ES-I3 (cell line): ENCODE measurements around the gene SOD3.
A peak's percentile ranks its signal among the peaks of the same experiment; 100 is the strongest.

ENCODE experiments used
- H3K36me3 ChIP-seq: 2 replicates; pipeline ENCODE4 v1.6.1; 2013; ENCODE audit warnings: mild to moderate bottlenecking, low read length, control low read depth, moderate library complexity; ENCODE audit not compliant: insufficient read depth
- H3K4me1 ChIP-seq: 2 replicates; pipeline ENCODE4 v1.6.1; 2013; ENCODE audit warnings: mild to moderate bottlenecking, control low read depth, low read length; ENCODE audit not compliant: insufficient read depth
- H3K9ac ChIP-seq: 2 replicates; pipeline ENCODE4 v1.6.1; 2013; ENCODE audit warnings: low read depth, mild to moderate bottlenecking, low read length, moderate library complexity
- H3K9me3 ChIP-seq: 2 replicates; pipeline ENCODE4 v1.6.1; 2013; ENCODE audit warnings: mild to moderate bottlenecking, low read length, moderate library complexity; ENCODE audit not compliant: control insufficient read depth, insufficient read depth

The SOD3 gene

GRCh38 chr4:24794916-24795665, at the start of gene SOD3:
SOD3 (plus strand) TSS chr4:24795573; CDS start chr4:24799522, 3,949 bp downstream.
- Histone ChIP-seq H3K9ac (peak within 1 kb of the TSS; percentile 54; the same call in 1 of the 2 replicates), H3K9me3 (no peaks in the 10 kb centered on the region), H3K4me1 (0 out of 2 replicates have a peak, but pooled peaks cover 7% of the 10 kb centered on the region), H3K36me3 (no peaks in the 10 kb centered on the region)

GRCh38 chr4:24747234-24747975, 48.0 kb upstream of the SOD3 start:
- Histone ChIP-seq H3K9ac (no peak overlapping the region), H3K4me1 (peaks cover 5% of the 10 kb centered on the region; the same call in 1 of the 2 replicates), H3K9me3 (no peaks in the 10 kb centered on the region), H3K36me3 (no peaks in the 10 kb centered on the region)

GRCh38 chr4:24748023-24748422, 47.4 kb upstream of the SOD3 start:
- Histone ChIP-seq H3K4me1 (peaks cover 5% of the 10 kb centered on the region; the same call in 1 of the 2 replicates), H3K36me3 (no peaks in the 10 kb centered on the region), H3K9me3 (no peaks in the 10 kb centered on the region), H3K9ac (no peak overlapping the region)

GRCh38 chr4:24748758-24749350, 46.5 kb upstream of the SOD3 start:
- Histone ChIP-seq H3K4me1 (peaks cover 5% of the 10 kb centered on the region; the same call in 1 of the 2 replicates), H3K36me3 (no peaks in the 10 kb centered on the region), H3K9ac (no peak overlapping the region), H3K9me3 (no peaks in the 10 kb centered on the region)

GRCh38 chr4:24750106-24750505, 45.3 kb upstream of the SOD3 start:
- no peaks in the 10 kb centered on the region for H3K9me3 ChIP-seq
- no peak overlapping the region for H3K9ac ChIP-seq
- no peaks in the 10 kb centered on the region for H3K36me3 ChIP-seq
- peaks cover 5% of the 10 kb centered on the region; the same call in 1 of the 2 replicates for H3K4me1 ChIP-seq

- peaks cover 5% of the 10 kb centered on the region; the same call in 1 of the 2 replicates for H3K4me1 ChIP-seq
- 0 out of 2 replicates have a peak, but pooled peaks cover 4% of the 10 kb centered on the region for H3K9me3 ChIP-seq
- H3K36me3 ChIP-seq, result no peaks in the 10 kb centered on the region
Observed at GRCh38 chr4:24751926-24752539, 43.3 kb upstream of the SOD3 start.

GRCh38 chr4:24753519-24753918, 41.9 kb upstream of the SOD3 start:
- Histone ChIP-seq H3K9me3 (0 out of 2 replicates have a peak, but pooled peaks cover 4% of the 10 kb centered on the region), H3K4me1 (no peaks in the 10 kb centered on the region), H3K36me3 (no peaks in the 10 kb centered on the region), H3K9ac (no peak overlapping the region)

More at GRCh38 chr4:24751926-24752539, 43.3 kb upstream of the SOD3 start:
- no peak overlapping the region for H3K9ac ChIP-seq

- Histone ChIP-seq H3K9me3 (0 out of 2 replicates have a peak, but pooled peaks cover 4% of the 10 kb centered on the region), H3K36me3 (no peaks in the 10 kb centered on the region), H3K4me1 (no peaks in the 10 kb centered on the region), H3K9ac (no peak overlapping the region)
Observed at GRCh38 chr4:24754571-24754970, 40.8 kb upstream of the SOD3 start.

- Histone ChIP-seq H3K9ac (no peak overlapping the region), H3K9me3 (no peaks in the 10 kb centered on the region), H3K4me1 (no peaks in the 10 kb centered on the region), H3K36me3 (no peaks in the 10 kb centered on the region)
Observed at GRCh38 chr4:24763631-24764297, 31.6 kb upstream of the SOD3 start.

- no peak overlapping the region for H3K9ac ChIP-seq
- H3K9me3 ChIP-seq, result no peaks in the 10 kb centered on the region
- H3K36me3 ChIP-seq, result no peaks in the 10 kb centered on the region
- no peaks in the 10 kb centered on the region for H3K4me1 ChIP-seq
Observed at GRCh38 chr4:24764345-24764744, 31.0 kb upstream of the SOD3 start.

GRCh38 chr4:24765376-24765988, 29.9 kb upstream of the SOD3 start:
- Histone ChIP-seq H3K9ac (no peak overlapping the region), H3K36me3 (no peaks in the 10 kb centered on the region), H3K9me3 (no peaks in the 10 kb centered on the region), H3K4me1 (peaks cover 11% of the 10 kb centered on the region; the same call in 1 of the 2 replicates)

GRCh38 chr4:24768006-24768405, 27.4 kb upstream of the SOD3 start:
- Histone ChIP-seq H3K9ac (no peak overlapping the region), H3K36me3 (no peaks in the 10 kb centered on the region), H3K9me3 (no peaks in the 10 kb centered on the region), H3K4me1 (peaks cover 12% of the 10 kb centered on the region; the same call in 1 of the 2 replicates)

- Histone ChIP-seq H3K36me3 (no peaks in the 10 kb centered on the region), H3K9ac (no peak overlapping the region), H3K9me3 (no peaks in the 10 kb centered on the region), H3K4me1 (peaks cover 12% of the 10 kb centered on the region; the same call in 1 of the 2 replicates)
Observed at GRCh38 chr4:24768604-24769003, 26.8 kb upstream of the SOD3 start.
